DMS79 (cell line): ENCODE results near the gene HDAC8.
A peak's percentile ranks its signal among the peaks of the same experiment; 100 is the strongest.
"Not testable (repeated sequence)": the region's sequence is repeated elsewhere in the genome, so short reads cannot be mapped to it uniquely, and the experiment has no call there.

Source experiments
- DNase-seq: peaks from one replicate; lab custom pipeline; 2025; lab: John Stamatoyannopoulos, UW

The HDAC8 gene

GRCh38 chrX:72376124-72376523 lies 196.5 kb downstream of the HDAC8 start:
- DNase-seq = no peak

- no peak for DNase-seq
These were observed 199.5 kb downstream of the HDAC8 start for GRCh38 chrX:72373136-72373535.

- no peak for DNase-seq
These were observed 199.9 kb downstream of the HDAC8 start for GRCh38 chrX:72372735-72373134.

GRCh38 chrX:72371405-72371804 lies 201.2 kb downstream of the HDAC8 start:
- no peak for DNase-seq

GRCh38 chrX:72368796-72369195 lies 203.8 kb downstream of the HDAC8 start:
- no peak for DNase-seq

- DNase-seq = no peak
These were observed 205.1 kb downstream of the HDAC8 start for GRCh38 chrX:72367516-72367915.

- no peak for DNase-seq
These were observed 205.8 kb downstream of the HDAC8 start for GRCh38 chrX:72366701-72367454.

GRCh38 chrX:72366178-72366577 lies 206.5 kb downstream of the HDAC8 start:
- DNase-seq = no peak

GRCh38 chrX:72365126-72365525 lies 207.5 kb downstream of the HDAC8 start:
- no peak for DNase-seq

GRCh38 chrX:72360326-72360725 lies 212.3 kb downstream of the HDAC8 start:
- DNase-seq = no peak

- DNase-seq = no peak
These were observed 214.3 kb downstream of the HDAC8 start for GRCh38 chrX:72358313-72358712.

- no peak for DNase-seq
These were observed 219.9 kb downstream of the HDAC8 start for GRCh38 chrX:72352786-72353185.

- no peak for DNase-seq
These were observed 220.9 kb downstream of the HDAC8 start for GRCh38 chrX:72351606-72352334.

GRCh38 chrX:72349190-72349589 lies 223.5 kb downstream of the HDAC8 start:
- no peak for DNase-seq

- DNase-seq = no peak
These were observed 224.2 kb downstream of the HDAC8 start for GRCh38 chrX:72348247-72348979.

- DNase-seq = no peak
These were observed 225.3 kb downstream of the HDAC8 start for GRCh38 chrX:72347366-72347765.

GRCh38 chrX:72346302-72346949 lies 226.2 kb downstream of the HDAC8 start:
- DNase-seq = no peak

GRCh38 chrX:72340626-72341025 lies 232.0 kb downstream of the HDAC8 start:
- DNase-seq = peak; percentile 23

- DNase-seq = no peak
These were observed 232.6 kb downstream of the HDAC8 start for GRCh38 chrX:72340041-72340440.

GRCh38 chrX:72330131-72330530 lies 242.5 kb downstream of the HDAC8 start:
- no peak for DNase-seq

- no peak for DNase-seq
These were observed 245.9 kb downstream of the HDAC8 start for GRCh38 chrX:72326605-72327300.

- DNase-seq = not testable (repeated sequence)
These were observed 253.0 kb downstream of the HDAC8 start for GRCh38 chrX:72319651-72320050.
